Umbilical cord (tissue), 2 donors: ENCODE results near the gene UBP1. TPM values are rescaled to one million over a fixed set of nuclear protein-coding genes. Genes with fewer than 3 reads are reported as not detected.
"Not testable (repeated sequence)": the region's sequence is repeated elsewhere in the genome, so short reads cannot be mapped to it uniquely, and the experiment has no call there.

Experiments
- DNase-seq: peaks from one replicate; pipeline ENCODE4 v3.0.0-alpha.2; 2015; ENCODE audit warnings: low spot score
- total RNA-seq: library from RNA; depleted of rRNA; stranded (reverse); fragments of >200 nt; gene quantifications from one replicate; pipeline ENCODE4 v1.2.3, GENCODE V29; 2014; ENCODE audit warnings: low replicate concordance; ENCODE audit not compliant: insufficient read depth

Gene UBP1, protein sequence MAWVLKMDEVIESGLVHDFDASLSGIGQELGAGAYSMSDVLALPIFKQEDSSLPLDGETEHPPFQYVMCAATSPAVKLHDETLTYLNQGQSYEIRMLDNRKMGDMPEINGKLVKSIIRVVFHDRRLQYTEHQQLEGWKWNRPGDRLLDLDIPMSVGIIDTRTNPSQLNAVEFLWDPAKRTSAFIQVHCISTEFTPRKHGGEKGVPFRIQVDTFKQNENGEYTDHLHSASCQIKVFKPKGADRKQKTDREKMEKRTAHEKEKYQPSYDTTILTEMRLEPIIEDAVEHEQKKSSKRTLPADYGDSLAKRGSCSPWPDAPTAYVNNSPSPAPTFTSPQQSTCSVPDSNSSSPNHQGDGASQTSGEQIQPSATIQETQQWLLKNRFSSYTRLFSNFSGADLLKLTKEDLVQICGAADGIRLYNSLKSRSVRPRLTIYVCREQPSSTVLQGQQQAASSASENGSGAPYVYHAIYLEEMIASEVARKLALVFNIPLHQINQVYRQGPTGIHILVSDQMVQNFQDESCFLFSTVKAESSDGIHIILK
- total RNA-seq: 28.4 TPM

- peak; percentile 100 for DNase-seq
Observed at GRCh38 chr3:33440328-33441224, at the start of gene UBP1. TSS of gene UBP1 (minus strand) at chr3:33440405. CDS start at chr3:33439848, 557 bp downstream.

DNA sequence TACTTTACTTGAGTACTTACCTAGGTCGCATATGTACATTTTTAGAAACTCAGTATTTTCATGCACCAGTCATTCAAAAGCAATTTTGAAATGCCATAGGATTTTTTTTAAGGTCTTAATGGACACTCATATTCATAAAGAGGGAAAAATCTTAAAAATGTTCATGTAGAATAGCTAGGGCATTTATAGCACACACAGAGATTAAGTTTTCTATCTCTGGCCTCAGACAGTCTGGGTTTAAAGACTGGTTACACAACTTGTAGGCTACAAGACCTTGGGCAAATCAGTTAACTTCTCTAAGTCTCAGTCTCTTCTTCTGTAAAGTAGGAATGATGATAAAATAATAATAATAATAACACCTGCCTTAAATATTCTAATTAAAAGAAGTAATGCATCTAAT lies 48.5 kb upstream of the UBP1 start:
- DNase-seq: peak; percentile 56

GRCh38 chr3:33488246-33488645 lies 48.0 kb upstream of the UBP1 start:
- no peak for DNase-seq

GRCh38 chr3:33482111-33482521 lies 41.9 kb upstream of the UBP1 start:
- peak; percentile 86 for DNase-seq

- no peak for DNase-seq
Observed at GRCh38 chr3:33474896-33475295, 34.7 kb upstream of the UBP1 start.

- peak; percentile 49 for DNase-seq
Observed at GRCh38 chr3:33473813-33474212, 33.6 kb upstream of the UBP1 start.

GRCh38 chr3:33467786-33468185 lies 27.6 kb upstream of the UBP1 start:
- no peak for DNase-seq

GRCh38 chr3:33461097-33461496 lies 20.9 kb upstream of the UBP1 start:
- DNase-seq: no peak

GRCh38 chr3:33459577-33459976 lies 19.4 kb upstream of the UBP1 start:
- not testable (repeated sequence) for DNase-seq

DNA sequence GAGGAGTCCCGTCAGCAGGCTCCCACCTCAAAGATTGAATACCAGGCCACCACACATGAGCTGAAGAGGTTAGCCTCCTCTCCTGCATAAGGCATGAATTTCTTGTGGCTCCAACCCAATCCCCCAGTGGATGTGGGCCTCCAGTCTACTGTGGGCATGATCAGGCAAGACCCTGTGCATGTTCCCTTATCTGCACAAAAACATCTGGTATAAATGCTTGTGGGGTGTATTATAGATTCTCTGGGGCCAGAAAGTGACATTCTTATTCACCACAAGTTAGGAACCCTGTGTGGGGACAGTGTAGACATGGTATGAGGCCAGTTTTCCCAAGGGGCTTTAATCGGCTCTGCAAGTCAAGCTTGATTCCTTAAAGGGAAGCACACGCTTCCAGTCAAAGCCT lies 18.2 kb upstream of the UBP1 start:
- DNase-seq: no peak

GRCh38 chr3:33456756-33457155 lies 16.6 kb upstream of the UBP1 start:
- no peak for DNase-seq

GRCh38 chr3:33453331-33453761 lies 13.1 kb upstream of the UBP1 start:
- DNase-seq: no peak

DNA sequence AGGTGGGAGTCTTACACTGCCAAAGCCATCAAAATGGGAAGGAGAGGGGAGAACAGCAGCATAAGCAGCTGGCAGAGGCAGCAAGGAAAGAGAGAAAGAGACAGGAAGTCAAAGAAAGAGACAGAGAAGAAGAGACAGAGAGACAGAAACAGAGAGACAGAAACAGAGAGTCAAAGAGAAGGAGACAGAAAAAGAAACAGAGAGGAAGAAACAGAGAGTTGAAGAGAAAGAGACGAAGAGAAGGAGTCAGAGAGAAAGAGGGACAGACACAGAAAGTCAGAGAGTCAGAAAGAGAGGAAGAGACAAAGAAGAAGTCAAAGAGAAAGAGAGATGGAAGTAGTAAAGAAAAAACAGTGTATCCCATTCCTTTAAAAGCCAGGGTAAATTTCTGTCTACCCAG lies 11.8 kb upstream of the UBP1 start:
- DNase-seq: not testable (repeated sequence)

- DNase-seq: no peak
Observed at GRCh38 chr3:33447958-33448357, 7.8 kb upstream of the UBP1 start.

DNA sequence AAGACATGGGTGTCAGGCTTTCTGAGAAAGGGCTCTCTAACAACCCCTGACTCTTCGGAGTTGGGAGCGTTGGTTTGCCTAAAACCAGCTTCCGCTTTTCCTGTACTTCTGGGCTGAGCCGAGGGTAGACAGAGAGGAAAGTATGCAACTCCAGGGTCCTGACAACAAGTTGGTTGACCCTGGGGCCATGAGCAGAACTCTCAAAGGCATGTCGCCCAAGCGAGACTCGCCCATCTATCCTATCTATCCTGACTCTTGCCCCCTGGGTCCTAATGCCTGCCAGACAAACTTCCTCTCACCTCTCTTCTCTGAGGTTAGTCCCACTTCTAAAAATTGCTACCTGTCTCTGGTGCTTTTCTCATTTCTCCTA lies 7.0 kb upstream of the UBP1 start:
- DNase-seq: not testable (repeated sequence)

- DNase-seq: no peak
Observed at GRCh38 chr3:33442190-33442589, 2.0 kb upstream of the UBP1 start.

GRCh38 chr3:33441225-33441976 lies 1.2 kb upstream of the UBP1 start:
- DNase-seq: no peak

GRCh38 chr3:33439546-33440327 lies 468 bp downstream of the UBP1 start:
- DNase-seq: peak; percentile 57

DNA sequence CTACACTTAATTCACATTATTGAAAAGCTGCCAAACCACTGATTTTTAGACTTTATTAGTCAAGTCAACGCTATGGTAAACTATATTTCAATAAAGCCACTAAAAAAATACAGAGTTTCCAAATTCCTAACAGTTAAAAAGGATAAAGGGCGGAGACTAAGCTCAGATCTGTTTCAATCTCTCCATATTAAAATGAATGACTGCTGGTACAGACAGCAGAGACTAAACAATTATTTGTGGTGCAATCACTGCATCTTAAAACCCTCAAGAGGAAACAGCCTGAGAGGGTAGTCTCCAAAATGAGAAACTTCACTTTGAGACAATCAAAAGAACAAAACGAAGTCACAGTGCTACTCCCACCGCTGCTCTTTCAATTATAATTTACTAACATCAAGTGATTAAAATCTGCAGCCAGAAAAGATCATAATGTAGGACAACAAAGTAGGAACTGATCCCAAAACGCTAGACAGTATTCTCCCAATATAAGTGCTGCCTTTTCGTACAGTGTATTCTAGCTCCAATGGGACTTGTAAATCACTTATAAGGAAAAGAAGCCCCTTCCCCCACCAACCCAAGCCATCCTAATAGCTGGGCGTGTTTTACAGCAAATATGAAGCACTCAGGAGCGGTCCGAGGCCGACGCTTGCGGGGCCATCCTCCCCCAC lies 1.2 kb downstream of the UBP1 start:
- peak; percentile 56 for DNase-seq

DNA sequence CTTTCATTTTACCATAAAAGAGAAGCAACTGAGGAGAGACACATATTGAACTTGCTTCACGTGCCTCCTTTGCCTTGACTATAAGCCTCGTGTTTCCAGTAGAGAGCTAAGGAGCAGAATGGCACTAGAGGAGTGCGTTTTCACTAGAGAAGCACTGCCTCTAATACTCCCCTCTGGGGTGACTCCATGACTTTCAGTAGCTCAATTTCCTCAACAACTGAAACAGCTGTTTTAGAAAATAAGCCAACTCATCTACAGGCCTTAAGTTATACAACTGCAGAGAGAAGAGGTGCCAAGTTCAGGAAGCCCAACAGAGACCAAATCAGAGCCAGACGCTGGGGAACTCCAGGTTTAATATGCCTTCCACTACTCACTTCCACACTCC lies 1.9 kb downstream of the UBP1 start:
- no peak for DNase-seq
